Heart right ventricle (tissue), 16 donors: Measurements from ENCODE around the gene AGAP9. TPM values are rescaled to one million over a fixed set of nuclear protein-coding genes. Genes with fewer than 3 reads are reported as not detected.
A peak's percentile ranks its signal among the peaks of the same experiment; 100 is the strongest.
"Not testable (repeated sequence)": the region's sequence is repeated elsewhere in the genome, so short reads cannot be mapped to it uniquely, and the experiment has no call there.

Source experiments
- ATAC-seq, 8 donors: fragments of 200-7000 bp; cut with Tn5 transposase; one replicate each; pipeline ENCODE4 v1.9.1; 2020; ENCODE audit warnings: mild to moderate bottlenecking in 8 of 8, moderate library complexity in 8 of 8, moderate number of reproducible peaks in 1 of 8
- DNase-seq, 2 donors: peaks; one replicate each; pipeline ENCODE4 v3.0.0-alpha.2; 2020
- H3K27ac ChIP-seq, 10 donors: fragments of 200-600 bp; sonication (generic) in 2 of 10; one replicate each; pipeline versions ENCODE4 v1.5.0 to v1.8.0; 2020 to 2022; ENCODE audit warnings: mild to moderate bottlenecking in 3 of 10
- H3K27me3 ChIP-seq, 7 donors: fragments of 200-600 bp; one replicate each; pipeline ENCODE4 v1.8.0; 2021 to 2022; ENCODE audit warnings: mild to moderate bottlenecking in 2 of 7
- H3K36me3 ChIP-seq, 9 donors: fragments of 200-600 bp; sonication (generic) in 1 of 9; one replicate each; pipeline versions ENCODE4 v1.5.0 to v1.8.0; 2020 to 2022; ENCODE audit warnings: mild to moderate bottlenecking in 2 of 9
- H3K4me1 ChIP-seq, 9 donors: fragments of 200-600 bp; sonication (generic) in 1 of 9; one replicate each; pipeline versions ENCODE4 v1.5.0 to v1.8.0; 2020 to 2022; ENCODE audit warnings: mild to moderate bottlenecking in 4 of 9
- H3K4me3 ChIP-seq, 10 donors: fragments of 200-600 bp; sonication (generic) in 2 of 10; one replicate each; pipeline versions ENCODE4 v1.5.0 to v1.8.0; 2020 to 2022; ENCODE audit warnings: mild to moderate bottlenecking in 7 of 10, moderate library complexity in 2 of 10
- H3K9me3 ChIP-seq, 11 donors: fragments of 200-600 bp in 10 of 11; sonication (generic) in 2 of 11; one replicate each; pipeline versions ENCODE4 v1.5.0 to v1.8.0; 2013 to 2022; ENCODE audit warnings: mild to moderate bottlenecking in 2 of 11, control low read depth in 1 of 11, moderate library complexity in 1 of 11
- CTCF ChIP-seq, 9 donors: fragments of 200-600 bp; sonication (generic) in 2 of 9; IDR thresholded peaks; one replicate each; pipeline versions ENCODE4 v1.5.0 to v1.8.0; 2021 to 2022; ENCODE audit warnings: antibody characterized with exemption in 9 of 9, mild to moderate bottlenecking in 5 of 9, moderate library complexity in 1 of 9
- WGBS, 2 donors: extraction: QIAGEN DNeasy Blood & Tissue Kit; methylation state at CpG; one replicate each; pipeline ENCODE4 v1.1.7; 2013; ENCODE audit warnings: inconsistent platforms in 1 of 2; 5-methylcytosine and 5-hydroxymethylcytosine counted together
- intact Hi-C, 10 donors: fragments of 100-400 bp; cut with DNase I; formaldehyde crosslinking; loops; one replicate each; pipeline versions ENCODE4 v1.11.1 to v1.14.2; 2022
- polyA plus RNA-seq, 2 donors: library from polyadenylated mRNA; stranded (reverse); fragments of 200-250 nt; gene quantifications; one replicate each; pipeline ENCODE4 v1.2.3, GENCODE V29; 2013
- total RNA-seq, 10 donors: library from RNA; stranded (reverse); fragmentation: NEBNext Ultra II Directional in 3 of 10; extraction: Animal tissue kit (Norgen Biotek cat#: 25700) in 3 of 10; gene quantifications; one replicate each; pipeline versions ENCODE4 v1.2.1 to v1.2.4, GENCODE V29; 2021 to 2023
- donor health status: Arrhythmogenic right ventricular cardiomyopathy.
- donor health status: ischemic (EF 13 %, LVEDD 7.1; RV severe dilation, severe dysfunction).
- donor health status: healthy with polysubstance abuse.
- donor health status: DM: no; HTN: yes; CAD: no.
- donor health status: DM: no; HTN: no; CAD: no.
- donor health status: ischemic (EF 25% LVEDD 6.9; RV normal size, moderate dysfunction).
- donor health status: ischemic (EF 25% LVEDD 5.7; RV mildly dilated, moderate dysfunction).
- donor health status: healthy.
- donor health status: DM: yes; HTN: yes; CAD: no.
- donor health status: Ischemic cardiomyopathy.
- donor health status: ischemic (EF 35%, LVEDD 5.7; RV mildly dilated, moderate dysfunction).
- donor health status: nonischemic (EF 11% LVEDD 7.7; RV severe dilation, severe dysfunction).
- donor health status: DM: yes; HTN: yes; CAD: no.
- donor health status: PGD.
- donor health status: ischemic (EF 29% LVEDD 5.4; RV normal size, mild dysfunction).
- donor health status: nonischemic (EF 23%, LVEDD 6.1; RV moderate dilation, normal function).

Gene AGAP9
- total and polyA plus RNA-seq, 12 donors, result 1.4 to 24.7 (median 2.5) TPM

- intact Hi-C loops, result not testable (repeated sequence)
These were observed 31.9 kb upstream of the AGAP9 start for GRCh38 chr10:47555334-47555733.

GRCh38 chr10:47554552-47554951, 31.1 kb upstream of the AGAP9 start:
- H3K4me3 ChIP-seq, H3K27ac ChIP-seq, H3K27me3 ChIP-seq, H3K36me3 ChIP-seq, ATAC-seq, intact Hi-C loops, H3K9me3 ChIP-seq, DNase-seq, H3K4me1 ChIP-seq: not testable (repeated sequence)
- 98 to 100% methylated on average over 4 to 5 of the region's 6 CpGs for WGBS, 2 donors

More at GRCh38 chr10:47555334-47555733, 31.9 kb upstream of the AGAP9 start:
- H3K4me3 ChIP-seq, H3K27ac ChIP-seq, DNase-seq, H3K36me3 ChIP-seq, H3K9me3 ChIP-seq, H3K27me3 ChIP-seq, H3K4me1 ChIP-seq, ATAC-seq: not testable (repeated sequence)
- 88 to 93% methylated on average over 2 of the region's 2 CpGs for WGBS, 2 donors

DNA sequence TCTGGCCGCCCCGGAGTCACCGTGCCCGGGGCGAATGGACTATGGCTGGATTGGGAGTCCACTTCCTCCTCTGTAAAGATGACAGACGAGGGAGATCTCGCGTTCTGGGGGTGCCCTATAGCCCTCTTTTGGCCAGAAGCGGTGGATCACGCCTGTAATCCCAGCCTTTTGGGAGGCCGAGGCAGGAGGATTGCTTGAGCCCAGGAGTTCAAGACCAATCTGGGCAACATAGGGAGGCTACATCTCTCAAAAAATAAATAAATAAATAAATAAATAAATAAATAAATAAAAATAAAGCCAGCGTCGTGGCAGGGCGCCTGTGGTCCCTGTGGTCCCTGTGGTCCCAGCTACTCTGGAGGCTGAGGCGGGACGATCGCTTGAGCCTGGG, 30.4 kb upstream of the AGAP9 start:
- 37 to 42% methylated on average over 12 of the region's 17 CpGs for WGBS, 2 donors
- H3K36me3 ChIP-seq, intact Hi-C loops, ATAC-seq, H3K4me1 ChIP-seq, H3K27me3 ChIP-seq, DNase-seq, H3K9me3 ChIP-seq: not testable (repeated sequence)
- H3K4me3 ChIP-seq, result peak overlapping the region in 9 of 10 donors; percentile 57 to 91 (median 70)
- H3K27ac ChIP-seq, result peak overlapping the region in 9 of 10 donors; percentile 75 to 91 (median 84)

DNA sequence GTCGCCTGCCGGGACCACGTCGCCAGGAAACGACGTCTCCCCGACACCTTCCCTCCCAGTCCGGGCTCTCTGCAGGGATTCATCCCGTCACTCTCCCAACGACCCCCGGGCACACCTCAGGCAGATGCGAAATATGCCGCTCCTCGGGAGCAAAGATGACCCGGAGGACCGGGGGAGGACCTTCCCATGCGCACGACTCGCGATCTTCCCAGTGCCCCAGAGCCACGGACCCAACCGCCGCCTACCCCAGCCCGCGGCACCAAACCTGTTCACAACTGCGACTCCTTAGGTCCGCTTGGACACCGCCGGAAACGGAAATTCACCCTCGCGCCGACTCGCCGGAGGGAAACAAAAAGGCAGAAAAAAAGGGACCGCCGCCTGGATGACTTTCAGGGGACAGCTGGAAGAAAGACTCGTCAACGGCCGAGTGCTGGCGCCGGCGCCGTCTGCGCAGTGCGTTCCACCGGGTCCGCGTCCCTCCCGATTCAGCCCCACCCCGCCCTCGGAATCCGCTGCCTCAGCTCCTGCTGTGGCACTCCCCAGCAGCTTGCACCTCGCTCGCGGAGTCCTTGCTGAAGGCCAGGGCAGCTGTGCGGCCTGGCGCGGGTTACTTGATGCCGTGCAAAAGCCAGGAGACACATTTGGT, 29.9 kb upstream of the AGAP9 start:
- 0 to 1% methylated on average over 39 to 45 of the region's 60 CpGs for WGBS, 2 donors
- DNase-seq (peak; percentile 81 to 83), ATAC-seq (peak; percentile 92 to 98 (median 96))
- intact Hi-C loops, H3K9me3 ChIP-seq, H3K4me1 ChIP-seq, H3K27me3 ChIP-seq: not testable (repeated sequence)
- peak overlapping the region; percentile 30 to 91 (median 84) for H3K27ac ChIP-seq
- peak overlapping the region; percentile 33 to 91 (median 69) for H3K4me3 ChIP-seq
- peaks cover 0 to 13% (median 0%) of the 10 kb centered on the region in 9 donors for H3K36me3 ChIP-seq

GRCh38 chr10:47552719-47553118, 29.3 kb upstream of the AGAP9 start:
- intact Hi-C loops, result not testable (repeated sequence)
- 11 to 14% methylated on average over 7 of the region's 7 CpGs for WGBS, 2 donors

GRCh38 chr10:47547286-47547685, 23.8 kb upstream of the AGAP9 start:
- H3K4me3 ChIP-seq, H3K4me1 ChIP-seq, DNase-seq, H3K27ac ChIP-seq, H3K27me3 ChIP-seq, H3K9me3 ChIP-seq, ATAC-seq, intact Hi-C loops: not testable (repeated sequence)
- peaks cover 0 to 17% (median 0%) of the 10 kb centered on the region in 9 donors for H3K36me3 ChIP-seq
- 91 to 97% methylated on average over 1 of the region's 3 CpGs for WGBS, 2 donors

More at GRCh38 chr10:47552719-47553118, 29.3 kb upstream of the AGAP9 start:
- H3K4me1 ChIP-seq, H3K27me3 ChIP-seq, H3K9me3 ChIP-seq: not testable (repeated sequence)
- Histone ChIP-seq H3K4me3 (peak overlapping the region; percentile 33 to 91 (median 69)), H3K36me3 (peaks cover 0 to 14% (median 0%) of the 10 kb centered on the region in 9 donors), H3K27ac (peak overlapping the region; percentile 30 to 91 (median 84))
- peak in 7 of 8 donors; percentile 47 to 81 (median 72) for ATAC-seq
- DNase-seq, result peak in 1 of 2 donors; percentile 11
- TF ChIP-seq CTCF (IDR thresholded peaks at IDR 0.05), result peak in 4 of 9 donors; percentile 7 to 34 (median 30)

GRCh38 chr10:47536430-47536829, 13.0 kb upstream of the AGAP9 start:
- H3K27ac ChIP-seq, H3K4me1 ChIP-seq, H3K27me3 ChIP-seq, intact Hi-C loops, ATAC-seq, H3K36me3 ChIP-seq, H3K9me3 ChIP-seq, H3K4me3 ChIP-seq, DNase-seq: not testable (repeated sequence)
- WGBS, 2 donors, result 86 to 95% methylated on average over 1 of the region's 3 CpGs

GRCh38 chr10:47502313-47502712, 21.1 kb downstream of the AGAP9 start:
- H3K27ac ChIP-seq, intact Hi-C loops, ATAC-seq, H3K4me3 ChIP-seq, H3K27me3 ChIP-seq, DNase-seq, H3K9me3 ChIP-seq, H3K4me1 ChIP-seq: not testable (repeated sequence)
- H3K36me3 ChIP-seq, result peaks cover 0 to 11% (median 0%) of the 10 kb centered on the region in 9 donors
- 89 to 93% methylated on average over 8 to 9 of the region's 9 CpGs for WGBS, 2 donors

DNA sequence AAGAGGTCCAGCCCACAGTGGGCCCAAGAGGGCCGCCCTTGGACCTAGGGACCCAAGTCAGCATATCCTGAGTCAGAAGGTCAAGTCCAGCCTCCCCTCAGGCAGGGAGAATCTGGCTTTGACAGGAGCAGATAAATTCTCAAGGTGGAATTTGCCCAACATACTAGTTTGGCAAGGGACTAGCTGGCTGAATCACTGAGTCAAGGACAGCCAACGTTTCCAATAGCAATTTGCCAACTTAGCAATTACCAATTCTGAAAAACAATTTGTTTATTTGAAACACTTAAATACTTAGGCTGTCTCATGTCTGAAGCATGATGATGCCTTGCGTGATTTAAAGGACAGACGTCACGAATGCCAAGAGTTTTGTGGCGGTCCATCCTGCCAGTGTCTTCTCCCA, 29.2 kb downstream of the AGAP9 start:
- H3K27ac ChIP-seq, ATAC-seq, intact Hi-C loops, DNase-seq, H3K4me1 ChIP-seq, H3K4me3 ChIP-seq, H3K36me3 ChIP-seq, H3K27me3 ChIP-seq, H3K9me3 ChIP-seq: not testable (repeated sequence)
- WGBS, 2 donors, result 28 to 80% methylated on average over 1 of the region's 6 CpGs

DNA sequence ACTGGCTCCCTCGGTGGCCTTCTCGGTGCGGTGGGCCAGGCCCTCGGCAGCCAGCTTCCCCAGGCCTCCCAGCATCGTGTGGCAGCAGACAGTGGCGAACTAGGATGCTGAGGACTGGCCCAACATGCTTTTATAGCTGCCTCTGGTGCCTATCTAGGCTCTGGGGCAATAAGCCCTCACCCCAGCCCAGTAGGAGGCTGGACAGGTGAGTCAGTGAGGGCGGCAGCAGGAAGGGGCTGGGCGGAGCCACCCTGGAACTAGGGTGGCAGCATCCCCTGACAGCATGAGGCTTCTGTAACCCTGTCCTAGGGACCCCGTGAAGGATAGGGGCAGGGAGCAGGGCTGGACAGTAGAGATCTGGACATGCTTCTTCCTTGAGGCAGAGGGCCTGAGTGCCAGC, 31.8 kb downstream of the AGAP9 start, which contains the start of gene FAM25G:
Gene FAM25G (minus strand): TSS at position 101 of the 400 bp plus-strand sequence. CDS start 26 bp downstream, at position 75.
- H3K27me3 ChIP-seq, H3K4me1 ChIP-seq, H3K36me3 ChIP-seq, H3K27ac ChIP-seq, H3K4me3 ChIP-seq, intact Hi-C loops, ATAC-seq, H3K9me3 ChIP-seq, DNase-seq: not testable (repeated sequence)
- WGBS, 2 donors, result 86 to 88% methylated on average over 4 of the region's 9 CpGs
